Esophagus squamous epithelium (tissue), 5 donors: ENCODE results near the gene CPED1. TPM values are rescaled to one million over a fixed set of nuclear protein-coding genes. Genes with fewer than 3 reads are reported as not detected.
"Not testable (repeated sequence)": the region's sequence is repeated elsewhere in the genome, so short reads cannot be mapped to it uniquely, and the experiment has no call there.

Experiments
- DNase-seq: peaks from one replicate; lab custom pipeline; 2025; lab: John Stamatoyannopoulos, UW
- H3K27ac ChIP-seq, 4 donors: fragments of 200-600 bp; sonication (generic); one replicate each; pipeline ENCODE4 v1.5.1; 2016 to 2019; ENCODE audit warnings: mild to moderate bottlenecking in 1 of 4
- H3K27me3 ChIP-seq, 4 donors: fragments of 200-600 bp; sonication (generic); 1 replicate in 3 of 4; 2 replicates in 1 of 4; pipeline versions ENCODE4 v1.5.1 to v1.6.0; 2017 to 2021; ENCODE audit warnings: antibody characterized with exemption in 1 of 4
- H3K36me3 ChIP-seq, 3 donors: fragments of 200-600 bp; sonication (generic); one replicate each; pipeline ENCODE4 v1.5.1; 2016 to 2019
- H3K4me1 ChIP-seq, 3 donors: fragments of 200-600 bp; sonication (generic); one replicate each; pipeline ENCODE4 v1.5.1; 2017 to 2019
- H3K4me3 ChIP-seq, 4 donors: fragments of 200-600 bp; sonication (generic); 1 replicate in 3 of 4; 2 replicates in 1 of 4; pipeline ENCODE4 v1.5.1; 2016 to 2019; ENCODE audit warnings: mild to moderate bottlenecking in 2 of 4, moderate library complexity in 1 of 4
- H3K9me3 ChIP-seq, 3 donors: fragments of 200-600 bp; sonication (generic); one replicate each; pipeline ENCODE4 v1.5.1; 2016 to 2019
- POLR2A ChIP-seq, 4 donors: fragments of 450-650 bp; IDR thresholded peaks; one replicate each; pipeline ENCODE4 v1.6.1; 2017; ENCODE audit warnings: antibody characterized with exemption in 4 of 4, mild to moderate bottlenecking in 4 of 4, moderate library complexity in 3 of 4
- WGBS, 2 donors: methylation state at CpG; one replicate each; pipeline ENCODE4 v1.1.5; 2018; 5-methylcytosine and 5-hydroxymethylcytosine counted together
- intact Hi-C: fragments of 100-400 bp; cut with DNase I; formaldehyde crosslinking; loops from one replicate; pipeline ENCODE4 v1.15.0; 2022
- total RNA-seq, 4 donors: library from RNA; depleted of rRNA; stranded (reverse); fragments of >200 nt; gene quantifications; one replicate each; pipeline ENCODE4 v1.1.0, GENCODE V29; 2016
- TF ChIP-seq, protein P1 (sequence below), 6 experiments: fragments of 450-650 bp in 4 of 6; fragments of 200-600 bp in 2 of 6; sonication (generic) in 2 of 6; IDR thresholded peaks; one replicate each; pipeline ENCODE4 v1.5.1; 2016 to 2019; ENCODE audit warnings: antibody characterized with exemption in 6 of 6, mild to moderate bottlenecking in 4 of 6, moderate library complexity in 4 of 6
- donor health status: DM: yes; HTN: yes; CAD: no.

CPED1 gene
- total RNA-seq, 4 donors from 2014 or later = 0.61 to 6.3 (median 2.3) TPM

DNA sequence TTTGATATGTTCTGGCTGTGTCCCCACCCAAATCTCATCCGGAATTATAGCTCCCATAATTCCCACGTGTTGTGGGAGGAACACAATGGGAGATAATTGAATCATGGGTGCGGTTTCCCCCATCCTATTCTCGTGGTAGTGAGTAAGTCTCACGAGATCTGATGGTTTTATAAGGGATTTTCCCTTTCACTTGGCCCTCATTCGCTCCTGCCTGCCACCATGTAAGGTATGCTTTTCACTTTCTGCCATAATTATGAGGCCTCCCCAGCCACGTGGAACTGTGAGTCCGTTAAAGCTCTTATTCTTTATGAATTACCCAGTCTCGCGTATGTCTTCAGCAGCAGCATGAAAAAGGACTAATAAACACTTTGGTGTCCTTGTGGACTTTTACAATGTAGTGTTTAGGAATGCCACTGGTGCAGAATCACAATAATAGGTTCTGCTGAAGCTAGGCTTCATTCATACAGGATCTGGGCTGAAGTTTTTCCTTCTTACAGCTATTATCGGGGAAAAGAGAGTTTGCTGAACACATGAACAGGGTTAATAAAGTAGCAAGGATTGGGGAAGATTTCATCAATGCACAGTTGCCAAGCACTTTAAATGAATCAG lies 74.3 kb downstream of the CPED1 start:
- WGBS, 2 donors = 66 to 73% methylated on average over 11 of the region's 11 CpGs
- Histone ChIP-seq H3K4me3 (no peak overlapping the region), H3K36me3 (no peaks in the 10 kb centered on the region), H3K27ac (no peak overlapping the region), H3K27me3 (no peaks in the 10 kb centered on the region), H3K4me1 (no peaks in the 10 kb centered on the region), H3K9me3 (no peaks in the 10 kb centered on the region)
- TF ChIP-seq, protein P1, sequence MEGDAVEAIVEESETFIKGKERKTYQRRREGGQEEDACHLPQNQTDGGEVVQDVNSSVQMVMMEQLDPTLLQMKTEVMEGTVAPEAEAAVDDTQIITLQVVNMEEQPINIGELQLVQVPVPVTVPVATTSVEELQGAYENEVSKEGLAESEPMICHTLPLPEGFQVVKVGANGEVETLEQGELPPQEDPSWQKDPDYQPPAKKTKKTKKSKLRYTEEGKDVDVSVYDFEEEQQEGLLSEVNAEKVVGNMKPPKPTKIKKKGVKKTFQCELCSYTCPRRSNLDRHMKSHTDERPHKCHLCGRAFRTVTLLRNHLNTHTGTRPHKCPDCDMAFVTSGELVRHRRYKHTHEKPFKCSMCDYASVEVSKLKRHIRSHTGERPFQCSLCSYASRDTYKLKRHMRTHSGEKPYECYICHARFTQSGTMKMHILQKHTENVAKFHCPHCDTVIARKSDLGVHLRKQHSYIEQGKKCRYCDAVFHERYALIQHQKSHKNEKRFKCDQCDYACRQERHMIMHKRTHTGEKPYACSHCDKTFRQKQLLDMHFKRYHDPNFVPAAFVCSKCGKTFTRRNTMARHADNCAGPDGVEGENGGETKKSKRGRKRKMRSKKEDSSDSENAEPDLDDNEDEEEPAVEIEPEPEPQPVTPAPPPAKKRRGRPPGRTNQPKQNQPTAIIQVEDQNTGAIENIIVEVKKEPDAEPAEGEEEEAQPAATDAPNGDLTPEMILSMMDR (IDR thresholded peaks at IDR 0.05) = no peak
- no peak for TF ChIP-seq POLR2A (IDR thresholded peaks at IDR 0.05)
- intact Hi-C loops = no loop called here
- DNase-seq = no peak

GRCh38 chr7:121067717-121068116 lies 79.2 kb downstream of the CPED1 start:
- 82 to 96% methylated on average over 2 of the region's 2 CpGs for WGBS, 2 donors
- H3K4me1 ChIP-seq, H3K4me3 ChIP-seq, H3K27ac ChIP-seq, H3K27me3 ChIP-seq, DNase-seq, H3K36me3 ChIP-seq, H3K9me3 ChIP-seq, intact Hi-C loops: not testable (repeated sequence)

DNA sequence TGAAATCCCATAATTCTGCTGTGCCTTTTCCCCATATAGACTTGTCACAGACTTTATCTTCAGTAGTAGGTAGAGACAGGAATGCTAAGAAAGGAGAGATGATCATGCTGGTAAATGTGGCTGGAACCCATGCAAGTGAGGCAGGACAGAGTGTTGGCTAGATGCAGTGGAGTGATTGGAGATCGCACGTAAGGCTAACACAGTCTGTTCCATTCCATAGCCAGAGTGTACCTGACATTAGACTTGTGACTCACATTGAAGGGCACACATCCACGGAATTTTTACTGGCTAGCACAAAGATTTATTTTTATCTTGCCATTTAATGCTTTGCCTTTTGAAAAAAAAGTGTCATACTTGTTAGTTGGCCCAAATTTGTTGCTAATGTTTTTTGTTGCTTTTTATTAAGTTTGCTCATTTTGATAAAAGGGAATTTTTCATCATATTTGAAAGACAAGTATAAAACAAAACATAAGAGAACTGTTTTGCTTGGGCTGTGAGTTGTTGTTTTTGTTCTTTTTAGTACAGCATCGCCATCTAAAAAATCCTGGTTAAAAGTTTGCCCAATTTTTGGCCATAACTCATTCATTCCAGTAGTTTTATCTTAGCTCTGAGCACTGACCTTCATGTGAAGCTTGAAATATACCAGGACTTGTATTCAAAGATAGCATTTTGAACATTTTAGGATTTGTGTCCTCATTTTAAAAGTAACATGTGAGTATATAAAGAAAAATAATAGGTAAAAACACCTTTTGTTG lies 81.0 kb downstream of the CPED1 start:
- WGBS, 2 donors = 53 to 64% methylated on average over 4 of the region's 4 CpGs
- H3K4me1 ChIP-seq = peaks cover 0 to 5% (median 0%) of the 10 kb centered on the region in 3 donors
- H3K36me3 ChIP-seq = no peaks in the 10 kb centered on the region
- H3K27me3 ChIP-seq = no peaks in the 10 kb centered on the region
- intact Hi-C loops = loop anchor here (5.0 kb wide), 1 partner anchor 82 kb away; the partner anchor contains the start of gene CPED1
- H3K4me3 ChIP-seq = no peak overlapping the region
- H3K9me3 ChIP-seq = no peaks in the 10 kb centered on the region
- H3K27ac ChIP-seq = no peak overlapping the region
- TF ChIP-seq POLR2A (IDR thresholded peaks at IDR 0.05) = no peak
- TF ChIP-seq, protein P1 (IDR thresholded peaks at IDR 0.05) = no peak
- DNase-seq = no peak

GRCh38 chr7:121071132-121071531 lies 82.6 kb downstream of the CPED1 start:
- TF ChIP-seq, protein P1 (IDR thresholded peaks at IDR 0.05) = no peak
- no peak for TF ChIP-seq POLR2A (IDR thresholded peaks at IDR 0.05)
- H3K4me3 ChIP-seq = no peak overlapping the region
- no peaks in the 10 kb centered on the region for H3K36me3 ChIP-seq
- no peak for DNase-seq
- no peaks in the 10 kb centered on the region for H3K9me3 ChIP-seq
- intact Hi-C loops = loop anchor here (5.0 kb wide), 1 partner anchor 84 kb away; the partner anchor contains the start of gene CPED1
- peaks cover 0 to 5% (median 0%) of the 10 kb centered on the region in 3 donors for H3K4me1 ChIP-seq
- H3K27me3 ChIP-seq = no peaks in the 10 kb centered on the region
- H3K27ac ChIP-seq = no peak overlapping the region
- WGBS, 2 donors = 75 to 93% methylated on average over 1 of the region's 1 CpG

DNA sequence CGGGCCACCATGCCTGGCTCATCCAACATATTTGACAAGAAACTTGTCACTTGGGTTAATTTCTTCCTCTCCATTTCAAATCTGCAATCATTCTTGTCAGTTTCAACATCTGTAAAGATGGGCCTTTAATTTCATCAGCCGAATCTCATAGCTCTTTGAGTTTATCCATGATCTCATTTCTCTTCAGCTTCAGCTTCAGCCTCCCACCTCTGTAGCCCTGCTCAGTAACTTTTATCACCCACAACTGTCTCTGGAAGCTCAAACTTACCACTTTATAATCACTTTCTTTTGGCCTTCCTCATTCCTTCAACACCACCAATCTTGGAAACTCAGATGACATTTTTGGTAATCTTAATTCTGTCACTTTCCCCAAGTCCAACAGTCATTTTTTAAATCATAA lies 83.2 kb downstream of the CPED1 start:
- intact Hi-C loops = loop anchor here (5.0 kb wide), 1 partner anchor 84 kb away; the partner anchor contains the start of gene CPED1
- no peaks in the 10 kb centered on the region for H3K27me3 ChIP-seq
- no peaks in the 10 kb centered on the region for H3K36me3 ChIP-seq
- WGBS, 2 donors = 85 to 86% methylated on average over 2 of the region's 2 CpGs
- no peaks in the 10 kb centered on the region for H3K9me3 ChIP-seq
- H3K4me1 ChIP-seq = peaks cover 0 to 5% (median 0%) of the 10 kb centered on the region in 3 donors
- no peak overlapping the region for H3K4me3 ChIP-seq
- H3K27ac ChIP-seq = no peak overlapping the region
- TF ChIP-seq, protein P1 (IDR thresholded peaks at IDR 0.05) = no peak
- no peak for TF ChIP-seq POLR2A (IDR thresholded peaks at IDR 0.05)
- no peak for DNase-seq
